Measurements from ENCODE around the gene YEATS2. TPM values are rescaled to one million over a fixed set of nuclear protein-coding genes. Genes with fewer than 3 reads are reported as not detected.
"Not testable (repeated sequence)": the region's sequence is repeated elsewhere in the genome, so short reads cannot be mapped to it uniquely, and the experiment has no call there.

YEATS2 gene
- total and polyA plus RNA-seq, 2 experiments from 2014 or later, result 15.2 to 72.8 TPM

GRCh38 chr3:183737116-183737515, 39.5 kb downstream of the YEATS2 start (continued):
- TF ChIP-seq ZNF462 (CRISPR knock-in tag; IDR thresholded peaks at IDR 0.05) (no peak), NANOG (IDR thresholded peaks at IDR 0.05; ENCODE audit: borderline replicate concordance) (no peak), EZH2 (IDR thresholded peaks at IDR 0.05; ENCODE audit: low read depth, unreplicated experiment) (no peak), POLR2AphosphoS5 (IDR thresholded peaks at IDR 0.05; ENCODE audit: low read depth) (no peak)
- TF ChIP-seq, protein P1, sequence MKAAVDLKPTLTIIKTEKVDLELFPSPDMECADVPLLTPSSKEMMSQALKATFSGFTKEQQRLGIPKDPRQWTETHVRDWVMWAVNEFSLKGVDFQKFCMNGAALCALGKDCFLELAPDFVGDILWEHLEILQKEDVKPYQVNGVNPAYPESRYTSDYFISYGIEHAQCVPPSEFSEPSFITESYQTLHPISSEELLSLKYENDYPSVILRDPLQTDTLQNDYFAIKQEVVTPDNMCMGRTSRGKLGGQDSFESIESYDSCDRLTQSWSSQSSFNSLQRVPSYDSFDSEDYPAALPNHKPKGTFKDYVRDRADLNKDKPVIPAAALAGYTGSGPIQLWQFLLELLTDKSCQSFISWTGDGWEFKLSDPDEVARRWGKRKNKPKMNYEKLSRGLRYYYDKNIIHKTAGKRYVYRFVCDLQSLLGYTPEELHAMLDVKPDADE (IDR thresholded peaks at IDR 0.05), result no peak

DNA sequence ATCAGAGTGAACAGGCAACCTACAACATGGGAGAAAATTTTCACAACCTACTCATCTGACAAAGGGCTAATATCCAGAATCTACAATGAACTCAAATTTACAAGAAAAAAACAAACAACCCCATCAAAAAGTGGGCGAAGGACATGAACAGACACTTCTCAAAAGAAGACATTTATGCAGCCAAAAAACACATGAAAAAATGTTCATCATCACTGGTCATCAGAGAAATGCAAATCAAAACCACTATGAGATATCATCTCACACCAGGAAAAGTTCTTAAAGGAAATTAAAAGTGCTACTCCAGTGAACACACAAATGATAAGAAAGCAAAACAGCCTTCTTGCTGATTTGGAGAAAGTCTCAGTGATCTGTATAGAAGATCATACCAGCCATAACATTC, 42.6 kb downstream of the YEATS2 start:
- not testable (repeated sequence) for H3K27ac Mint-ChIP-seq; H4K20me1 ChIP-seq (replicated peaks; ENCODE audit: insufficient read depth); H3K79me2 ChIP-seq (replicated peaks; ENCODE audit: insufficient read depth); ATAC-seq; H3F3A ChIP-seq (replicated peaks; ENCODE audit: low read depth); H3K4me2 ChIP-seq; H3K4me1 Mint-ChIP-seq; H3K27me3 ChIP-seq (ENCODE audit: insufficient read depth); H3K4me1 ChIP-seq (ENCODE audit: insufficient read depth); H3K9me2 ChIP-seq (ENCODE audit: insufficient read depth); H3K4me3 Mint-ChIP-seq; H3K9me3 Mint-ChIP-seq; H3K27ac ChIP-seq (ENCODE audit: low read depth); DNase-seq (ENCODE audit: low spot score); H3K4me3 ChIP-seq; H3K27me3 Mint-ChIP-seq (ENCODE audit: insufficient read depth, low read depth, poor library complexity); H2AFZ ChIP-seq
- peaks cover 26% of the 10 kb centered on the region for H3K36me3 ChIP-seq (ENCODE audit: insufficient read depth)
- H3K36me3 Mint-ChIP-seq (ENCODE audit: low read depth), result peaks cover 74% of the 10 kb centered on the region

Measured in GM23338 (cell line).